ENCODE data around the gene HNF1B.

Gene HNF1B

DNA sequence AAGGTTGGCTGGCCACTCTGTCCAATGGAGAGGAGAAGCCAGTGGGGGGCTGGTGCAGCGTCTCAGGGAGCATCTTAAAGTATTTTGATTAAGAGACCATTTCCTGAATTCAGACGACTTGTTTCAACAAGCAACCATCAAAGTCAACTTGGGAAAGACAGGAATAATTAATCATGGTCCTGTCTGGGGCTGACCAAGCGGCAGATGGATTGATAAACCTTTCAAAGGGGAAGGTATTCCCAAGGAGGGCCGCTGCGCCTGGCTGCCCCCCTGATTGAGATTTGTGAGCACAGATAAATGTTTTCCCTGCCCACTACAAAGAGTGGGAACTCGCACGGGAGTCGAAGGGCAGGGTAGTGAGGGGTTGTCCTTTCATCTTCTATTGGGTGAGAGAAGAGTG, 47.5 kb downstream of the HNF1B start:
- TF ChIP-seq, protein P1, sequence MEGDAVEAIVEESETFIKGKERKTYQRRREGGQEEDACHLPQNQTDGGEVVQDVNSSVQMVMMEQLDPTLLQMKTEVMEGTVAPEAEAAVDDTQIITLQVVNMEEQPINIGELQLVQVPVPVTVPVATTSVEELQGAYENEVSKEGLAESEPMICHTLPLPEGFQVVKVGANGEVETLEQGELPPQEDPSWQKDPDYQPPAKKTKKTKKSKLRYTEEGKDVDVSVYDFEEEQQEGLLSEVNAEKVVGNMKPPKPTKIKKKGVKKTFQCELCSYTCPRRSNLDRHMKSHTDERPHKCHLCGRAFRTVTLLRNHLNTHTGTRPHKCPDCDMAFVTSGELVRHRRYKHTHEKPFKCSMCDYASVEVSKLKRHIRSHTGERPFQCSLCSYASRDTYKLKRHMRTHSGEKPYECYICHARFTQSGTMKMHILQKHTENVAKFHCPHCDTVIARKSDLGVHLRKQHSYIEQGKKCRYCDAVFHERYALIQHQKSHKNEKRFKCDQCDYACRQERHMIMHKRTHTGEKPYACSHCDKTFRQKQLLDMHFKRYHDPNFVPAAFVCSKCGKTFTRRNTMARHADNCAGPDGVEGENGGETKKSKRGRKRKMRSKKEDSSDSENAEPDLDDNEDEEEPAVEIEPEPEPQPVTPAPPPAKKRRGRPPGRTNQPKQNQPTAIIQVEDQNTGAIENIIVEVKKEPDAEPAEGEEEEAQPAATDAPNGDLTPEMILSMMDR (conservative IDR thresholded peaks at IDR 0.05; ENCODE audit: low read length): no peak
- DNase-seq (ENCODE audit: low read depth): no peak
- H3K4me3 ChIP-seq (ENCODE audit: low read length): no peak overlapping the region

DNA sequence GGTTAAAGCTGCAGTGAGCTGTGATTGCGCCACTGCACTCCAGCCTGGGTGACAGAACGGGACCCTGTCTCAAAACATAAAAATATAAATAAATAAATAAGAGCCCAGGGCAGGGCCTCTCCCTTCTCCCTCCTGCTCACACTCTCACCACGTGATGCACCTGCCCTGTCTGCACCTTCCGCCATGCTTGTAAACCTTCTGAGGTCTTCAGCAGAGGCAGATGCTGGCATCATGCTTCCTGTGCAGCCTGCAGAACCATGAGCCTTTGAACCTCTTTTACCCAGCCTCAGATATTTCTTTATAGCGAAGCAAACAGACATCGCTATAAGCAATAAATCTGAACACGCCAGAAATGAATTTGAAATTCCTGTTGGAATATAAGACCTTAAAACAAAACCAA, 48.5 kb downstream of the HNF1B start:
- TF ChIP-seq, protein P1 (conservative IDR thresholded peaks at IDR 0.05; ENCODE audit: low read length): no peak
- no peak overlapping the region for H3K4me3 ChIP-seq (ENCODE audit: low read length)
- DNase-seq (ENCODE audit: low read depth): no peak

GRCh38 chr17:37695726-37696125, 49.1 kb downstream of the HNF1B start:
- no peak overlapping the region for H3K4me3 ChIP-seq (ENCODE audit: low read length)
- TF ChIP-seq, protein P1 (conservative IDR thresholded peaks at IDR 0.05; ENCODE audit: low read length): no peak
- no peak for DNase-seq (ENCODE audit: low read depth)

DNA sequence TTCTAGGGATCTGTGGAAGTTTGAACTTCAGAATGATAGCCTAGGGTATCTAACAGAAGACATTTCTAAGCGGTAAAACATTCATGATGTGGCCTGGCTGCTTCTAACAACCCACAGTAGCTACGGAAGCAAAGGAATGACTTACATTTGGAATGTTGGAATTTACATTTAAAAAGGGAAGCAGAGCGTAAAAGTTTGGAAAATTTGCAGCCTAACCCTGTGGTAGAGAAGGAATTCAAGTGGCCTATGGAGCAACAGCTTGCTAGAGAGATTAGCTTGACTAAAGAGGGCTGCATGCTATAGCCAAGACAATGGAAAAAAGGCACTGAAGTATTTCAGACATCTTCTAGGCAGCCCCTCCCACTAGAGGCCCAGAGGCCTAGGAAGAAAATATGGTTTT, 50.1 kb downstream of the HNF1B start:
- H3K4me3 ChIP-seq (ENCODE audit: low read length): no peak overlapping the region
- TF ChIP-seq, protein P1 (conservative IDR thresholded peaks at IDR 0.05; ENCODE audit: low read length): no peak
- peak; percentile 32 for DNase-seq (ENCODE audit: low read depth)

DNA sequence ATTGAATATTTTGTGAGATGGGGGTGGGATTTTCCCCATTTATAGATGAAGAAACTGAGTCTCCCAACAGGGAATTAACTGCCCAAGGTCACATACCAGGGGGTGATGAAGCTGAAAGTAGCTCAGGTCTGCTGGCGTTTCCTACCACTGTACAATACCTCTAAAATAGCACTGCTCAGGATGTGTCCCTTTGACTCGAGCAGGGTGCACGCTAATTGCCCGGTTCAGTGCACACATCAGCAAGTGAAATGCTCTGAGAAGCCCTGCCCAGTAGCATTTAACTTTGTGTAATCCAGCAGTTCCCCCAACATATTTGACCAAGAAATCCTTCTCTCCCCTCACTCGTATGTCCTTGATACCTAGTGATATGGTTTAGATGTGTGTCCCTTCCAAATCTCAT, 51.5 kb downstream of the HNF1B start:
- H3K4me3 ChIP-seq (ENCODE audit: low read length): no peak overlapping the region
- TF ChIP-seq, protein P1 (conservative IDR thresholded peaks at IDR 0.05; ENCODE audit: low read length): no peak
- DNase-seq (ENCODE audit: low read depth): no peak

DNA sequence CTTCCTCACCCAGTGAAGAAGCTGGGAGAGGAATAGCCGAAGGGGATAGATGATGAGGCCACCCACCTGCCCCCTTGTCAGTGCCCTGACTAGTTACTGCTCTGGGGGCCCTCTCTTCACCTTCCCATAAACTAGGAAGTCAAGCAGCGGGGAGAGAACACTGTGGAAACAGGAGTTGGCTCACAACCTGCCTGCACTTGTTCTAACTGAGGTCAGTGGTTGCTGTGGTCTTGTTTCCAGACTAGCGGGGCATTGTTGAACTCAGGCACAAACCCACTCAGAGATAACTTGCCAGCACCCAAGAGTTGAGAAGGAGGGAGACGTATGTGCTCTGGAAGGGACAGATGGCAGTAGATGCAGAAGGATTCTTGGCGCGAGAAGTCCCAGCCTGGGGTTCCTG, 53.1 kb downstream of the HNF1B start:
- H3K4me3 ChIP-seq (ENCODE audit: low read length): no peak overlapping the region
- DNase-seq (ENCODE audit: low read depth): no peak
- TF ChIP-seq, protein P1 (conservative IDR thresholded peaks at IDR 0.05; ENCODE audit: low read length): no peak

DNA sequence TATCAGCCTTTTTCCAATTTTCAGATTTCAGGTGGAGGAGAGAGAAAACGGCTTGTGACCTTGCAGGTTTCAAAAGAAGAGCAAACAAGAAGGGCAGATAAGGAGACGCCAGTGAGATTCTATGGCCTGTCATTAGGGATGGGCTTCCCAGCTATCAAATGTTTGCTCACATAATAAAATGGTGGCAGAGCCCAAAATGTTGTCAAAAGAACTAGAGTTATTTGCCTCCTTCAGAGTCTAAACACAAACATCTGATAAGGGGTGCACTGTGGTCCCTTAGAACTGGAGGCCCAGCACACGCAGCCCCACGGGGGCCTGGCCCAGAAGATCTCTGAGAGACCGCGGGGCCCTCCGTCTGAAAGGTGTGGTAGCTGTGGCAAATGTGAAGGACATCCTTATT, 55.5 kb downstream of the HNF1B start:
- TF ChIP-seq, protein P1 (conservative IDR thresholded peaks at IDR 0.05; ENCODE audit: low read length): no peak
- DNase-seq (ENCODE audit: low read depth): no peak
- H3K4me3 ChIP-seq (ENCODE audit: low read length): no peak overlapping the region

Data from AG10803 (cell line).